Neural progenitor cell (in vitro differentiated cells): ENCODE measurements around the gene AGO1. TPM values are rescaled to one million over a fixed set of nuclear protein-coding genes. Genes with fewer than 3 reads are reported as not detected.
A peak's percentile ranks its signal among the peaks of the same experiment; 100 is the strongest.

Experiments used
- DNase-seq: peaks from one replicate; pipeline ENCODE4 v3.0.0-alpha.2; 2016; ENCODE audit warnings: low spot score
- H2AFZ ChIP-seq: fragments of 200-600 bp; sonication (generic); replicated peaks from 2 replicates; pipeline ENCODE4 v1.6.1; 2016; ENCODE audit warnings: antibody characterized with exemption
- H3F3A ChIP-seq: fragments of 200-600 bp; sonication (generic); 2 replicates; pipeline ENCODE4 v1.6.1; 2016; ENCODE audit warnings: antibody characterized with exemption, low read depth
- H3K27ac ChIP-seq: fragments of 200-600 bp; sonication (generic); 2 replicates; pipeline ENCODE4 v1.5.1; 2016; ENCODE audit warnings: mild to moderate bottlenecking
- H3K27me3 ChIP-seq: fragments of 200-600 bp; sonication (generic); 2 replicates; pipeline ENCODE4 v1.6.1; 2016; ENCODE audit warnings: mild to moderate bottlenecking, moderate library complexity
- H3K36me3 ChIP-seq: fragments of 200-600 bp; sonication (generic); 2 replicates; pipeline ENCODE4 v1.5.1; 2016
- H3K4me1 ChIP-seq: fragments of 200-600 bp; sonication (generic); 2 replicates; pipeline ENCODE4 v1.6.1; 2016; ENCODE audit warnings: mixed run types
- H3K4me2 ChIP-seq: fragments of 200-600 bp; sonication (generic); 2 replicates; pipeline ENCODE4 v1.6.1; 2016
- H3K4me3 ChIP-seq: fragments of 200-600 bp; sonication (generic); 2 replicates; pipeline ENCODE4 v1.5.1; 2016
- H3K79me2 ChIP-seq: fragments of 200-600 bp; sonication (generic); 2 replicates; pipeline ENCODE4 v1.6.1; 2016; ENCODE audit warnings: low read depth
- H3K9ac ChIP-seq: fragments of 200-600 bp; sonication (generic); 2 replicates; pipeline ENCODE4 v1.6.1; 2016
- H3K9me3 ChIP-seq: fragments of 200-600 bp; sonication (generic); 2 replicates; pipeline ENCODE4 v1.5.1; 2016; ENCODE audit warnings: low read depth
- H4K20me1 ChIP-seq: fragments of 200-600 bp; sonication (generic); 2 replicates; pipeline ENCODE4 v1.6.1; 2016; ENCODE audit warnings: low read depth
- H3K27ac Mint-ChIP-seq: 3 replicates; pipeline ENCODE4 v1.8.0; 2021; ENCODE audit warnings: mixed read lengths
- H3K27me3 Mint-ChIP-seq: 2 replicates; pipeline ENCODE4 v1.8.0; 2022; ENCODE audit warnings: low read depth, mild to moderate bottlenecking, inconsistent platforms, moderate library complexity, mixed read lengths; ENCODE audit not compliant: insufficient read depth
- H3K36me3 Mint-ChIP-seq: 3 replicates; pipeline ENCODE4 v1.8.0; 2021; ENCODE audit warnings: mixed read lengths
- H3K4me1 Mint-ChIP-seq: 3 replicates; pipeline ENCODE4 v1.8.0; 2021; ENCODE audit warnings: mixed read lengths
- H3K4me3 Mint-ChIP-seq: 3 replicates; pipeline ENCODE4 v1.8.0; 2021; ENCODE audit warnings: mild to moderate bottlenecking, moderate library complexity, mixed read lengths
- H3K9me3 Mint-ChIP-seq: 3 replicates; pipeline ENCODE4 v1.8.0; 2020; ENCODE audit warnings: mixed read lengths
- CTCF ChIP-seq: fragments of 200-600 bp; sonication (generic); IDR thresholded peaks from 2 replicates; pipeline ENCODE4 v1.5.1; 2017; ENCODE audit warnings: antibody characterized with exemption, mild to moderate bottlenecking
- EZH2 ChIP-seq: fragments of 200-600 bp; sonication (generic); IDR thresholded peaks from 2 replicates; pipeline ENCODE4 v1.6.1; 2017; ENCODE audit warnings: antibody characterized with exemption, mild to moderate bottlenecking, moderate library complexity
- EZH2phosphoT487 ChIP-seq: fragments of 200-600 bp; sonication (generic); IDR thresholded peaks from 2 replicates; pipeline ENCODE4 v1.6.1; 2017; ENCODE audit warnings: antibody characterized with exemption
- total RNA-seq: library from RNA; depleted of rRNA; stranded (reverse); fragments of >200 nt; gene quantifications from 2 replicates; pipeline ENCODE4 v1.2.3, GENCODE V29; 2015; ENCODE audit warnings: low replicate concordance

The AGO1 gene
- 24.1 and 33.8 TPM in 2 replicates for total RNA-seq

GRCh38 chr1:35882945-35883634, at the start of gene AGO1:
TSS of gene AGO1 (plus strand) at chr1:35883209. CDS start at chr1:35883422, 213 bp downstream.
- H3K27me3 ChIP-seq = no peaks in the 10 kb centered on the region
- peaks cover 46% of the 10 kb centered on the region for H3K79me2 ChIP-seq
- peak within 1 kb of the TSS; percentile 85 for H3K4me2 ChIP-seq
- Mint-ChIP-seq H3K36me3 (no peaks in the 10 kb centered on the region), H3K27ac (peak within 1 kb of the TSS; percentile 95), H3K4me3 (peak within 1 kb of the TSS; percentile 97), H3K9me3 (no peaks in the 10 kb centered on the region), H3K27me3 (peaks cover 5% of the 10 kb centered on the region), H3K4me1 (peaks cover 44% of the 10 kb centered on the region)
- H3K4me3 ChIP-seq = peak within 1 kb of the TSS; percentile 88
- H4K20me1 ChIP-seq = peaks cover 50% of the 10 kb centered on the region
- peak; percentile 97 for DNase-seq
- peak within 1 kb of the TSS; percentile 60 for H3K9ac ChIP-seq
- peaks cover 47% of the 10 kb centered on the region for H3F3A ChIP-seq
- peaks cover 38% of the 10 kb centered on the region for H3K4me1 ChIP-seq
- TF ChIP-seq EZH2phosphoT487 = no peak
- TF ChIP-seq CTCF = peak; percentile 84
- no peak for TF ChIP-seq EZH2
- H2AFZ ChIP-seq = peak within 1 kb of the TSS; percentile 22
- no peaks in the 10 kb centered on the region for H3K9me3 ChIP-seq
- H3K36me3 ChIP-seq = no peaks in the 10 kb centered on the region
- H3K27ac ChIP-seq = no peak within 1 kb of the TSS

- TF ChIP-seq CTCF (no peak), EZH2phosphoT487 (no peak), EZH2 (no peak)
- no peak overlapping the region for H3K9ac ChIP-seq
- Mint-ChIP-seq H3K4me3 (no peak overlapping the region), H3K9me3 (no peaks in the 10 kb centered on the region), H3K36me3 (peaks cover 42% of the 10 kb centered on the region), H3K27me3 (no peaks in the 10 kb centered on the region), H3K4me1 (no peaks in the 10 kb centered on the region), H3K27ac (no peak overlapping the region)
- H3K36me3 ChIP-seq = peaks cover 33% of the 10 kb centered on the region
- H3K4me2 ChIP-seq = no peak overlapping the region
- H3K9me3 ChIP-seq = no peaks in the 10 kb centered on the region
- no peak overlapping the region for H2AFZ ChIP-seq
- no peaks in the 10 kb centered on the region for H3K4me1 ChIP-seq
- H3K79me2 ChIP-seq = no peaks in the 10 kb centered on the region
- H4K20me1 ChIP-seq = no peaks in the 10 kb centered on the region
- H3F3A ChIP-seq = no peaks in the 10 kb centered on the region
- no peaks in the 10 kb centered on the region for H3K27me3 ChIP-seq
- no peak overlapping the region for H3K4me3 ChIP-seq
- DNase-seq = no peak
- H3K27ac ChIP-seq = no peak overlapping the region
Measured at GRCh38 chr1:35833395-35833794, 49.6 kb upstream of the AGO1 start.

- Mint-ChIP-seq H3K4me3 (no peak overlapping the region), H3K36me3 (peaks cover 43% of the 10 kb centered on the region)
- no peak for TF ChIP-seq CTCF
- TF ChIP-seq EZH2 = no peak
- TF ChIP-seq EZH2phosphoT487 = no peak
Measured at GRCh38 chr1:35834218-35834617, 48.8 kb upstream of the AGO1 start.

More at GRCh38 chr1:35834218-35834617, 48.8 kb upstream of the AGO1 start:
- H3K27ac Mint-ChIP-seq = no peak overlapping the region
- no peak overlapping the region for H2AFZ ChIP-seq
- H3K4me3 ChIP-seq = no peak overlapping the region
- H3K79me2 ChIP-seq = no peaks in the 10 kb centered on the region
- H3K27me3 Mint-ChIP-seq = no peaks in the 10 kb centered on the region
- H3K27me3 ChIP-seq = no peaks in the 10 kb centered on the region
- no peak overlapping the region for H3K27ac ChIP-seq
- H3K9me3 ChIP-seq = no peaks in the 10 kb centered on the region
- H3K4me1 Mint-ChIP-seq = no peaks in the 10 kb centered on the region
- no peak overlapping the region for H3K4me2 ChIP-seq
- no peaks in the 10 kb centered on the region for H4K20me1 ChIP-seq
- no peak for DNase-seq
- peaks cover 28% of the 10 kb centered on the region for H3K36me3 ChIP-seq
- H3F3A ChIP-seq = no peaks in the 10 kb centered on the region
- no peaks in the 10 kb centered on the region for H3K4me1 ChIP-seq
- no peaks in the 10 kb centered on the region for H3K9me3 Mint-ChIP-seq
- no peak overlapping the region for H3K9ac ChIP-seq
